Measurements from ENCODE around the gene PAWR. TPM values are rescaled to one million over a fixed set of nuclear protein-coding genes. Genes with fewer than 3 reads are reported as not detected.
A peak's percentile ranks its signal among the peaks of the same experiment; 100 is the strongest.

The PAWR gene
- total and polyA plus RNA-seq, 10 of the 15 experiments (the other 5 are each of a cell fraction or from before 2014, with no cell fraction given): 8.1 to 70.6 (median 24.2) TPM

DNA sequence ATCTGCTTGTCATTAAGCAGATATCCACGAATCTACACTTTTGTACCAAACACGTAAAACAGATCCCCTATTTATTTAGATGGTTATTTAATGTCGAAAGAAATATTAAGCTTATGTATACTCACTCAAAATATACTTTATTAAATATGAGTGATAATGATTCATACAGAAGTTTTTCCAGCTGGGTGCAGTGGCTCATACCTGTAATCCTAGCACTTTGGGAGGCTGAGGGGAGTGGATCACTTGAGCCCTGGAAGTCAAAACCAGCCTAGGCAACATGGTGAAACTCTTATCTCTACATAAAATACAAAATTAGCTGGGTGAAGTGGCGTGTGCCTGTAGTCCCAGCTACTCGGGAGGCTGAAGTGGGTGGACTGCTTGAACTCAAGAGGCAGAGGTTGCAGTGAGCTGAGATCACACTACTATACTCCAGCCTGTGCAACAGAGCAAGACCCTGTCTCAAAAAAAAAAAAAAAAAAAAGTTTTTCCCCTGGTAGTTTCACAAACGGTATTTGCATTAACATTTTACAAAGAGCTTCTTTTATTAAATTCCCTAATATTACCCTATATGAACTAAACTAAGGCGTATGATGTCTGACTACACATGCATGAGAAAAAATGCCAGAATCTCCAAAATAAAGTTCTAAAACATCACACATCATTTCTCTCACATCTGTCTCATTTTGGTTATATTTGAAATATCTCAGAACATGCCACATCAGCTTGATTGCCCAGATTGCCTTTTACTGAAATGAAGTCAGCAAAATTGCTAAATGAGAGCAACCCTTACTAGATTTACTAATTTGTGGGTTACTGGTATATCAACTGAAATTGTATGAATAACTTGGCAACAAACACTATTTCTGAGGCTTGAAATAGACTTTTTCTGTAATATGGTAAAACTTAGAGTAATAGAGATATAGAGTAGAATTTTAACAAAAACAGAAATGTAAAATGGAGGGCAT is 74.9 kb downstream of the PAWR start:
- peaks cover 9% of the 10 kb centered on the region for H3K4me1 ChIP-seq (ENCODE audit: control insufficient read depth, insufficient read depth, low read length)
- H3K4me2 ChIP-seq (ENCODE audit: control insufficient read depth, insufficient read depth): peak overlapping the region; percentile 27; the same call in 1 of the 2 replicates
- H3K27me3 ChIP-seq (replicated peaks in 1 of 2; ENCODE audit: control insufficient read depth in 2 of 2, insufficient read depth in 2 of 2, low read length in 1 of 2): no peaks in the 10 kb centered on the region
- H3K9me3 ChIP-seq (replicated peaks; ENCODE audit: control insufficient read depth, insufficient read depth, low read length): no peaks in the 10 kb centered on the region; the same call in 2 of the 3 replicates
- ChIA-PET POLR2A (interaction anchor here (0.6 to 4.2 kb wide), 7 partner anchors 17 to 278 kb away, joined by 3 to 29 read pairs (median 4); no protein-coding TSS in a partner anchor), CTCF (interaction anchor here (0.6 to 4.4 kb wide), 8 partner anchors 10 to 1199 kb away, joined by 3 to 27 read pairs (median 3); partner anchors contain the start of gene PAWR), SMC1A (ENCODE audit: uncharacterized antibody, unreplicated experiment) (interaction anchor here (0.8 to 5.6 kb wide), 19 partner anchors 9 to 72 kb away, joined by 3 to 55 read pairs (median 4); partner anchors contain the start of gene PAWR), RAD21 (ENCODE audit: unreplicated experiment) (interaction anchor here (0.7 to 5.5 kb wide), 9 partner anchors 14 to 1823 kb away, joined by 3 to 70 read pairs (median 3); partner anchors contain the start of gene PAWR)
- H3K36me3 ChIP-seq (ENCODE audit: control insufficient read depth in 2 of 2, insufficient read depth in 2 of 2, low read length in 1 of 2): peaks cover 5 to 7% of the 10 kb centered on the region in 2 experiments
- H3K27ac ChIP-seq (ENCODE audit: control insufficient read depth, insufficient read depth): peak overlapping the region; percentile 42
- intact Hi-C loops (cut with micrococcal nuclease; ENCODE audit: unreplicated experiment) (loop anchor here (5.0 kb wide), 1 partner anchor 71 kb away; no protein-coding TSS in a partner anchor), in situ Hi-C loops (cut with MboI) (no loop called here)
- H3K9ac ChIP-seq (ENCODE audit: control insufficient read depth, insufficient read depth, low read length): no peak overlapping the region
- 37% methylated on average over 7 of the region's 7 CpGs for WGBS (ENCODE audit: insufficient coverage, insufficient replicate concordance, low lambda C conversion rate, missing lambda C conversion rate)
- no TSS peak for BruUV-seq (replicated peaks)
- DNase-seq (ENCODE audit: low read depth, low spot score) (peak; percentile 21), FAIRE-seq (peak; percentile 49), ATAC-seq (peak; percentile 89)
- H3K79me2 ChIP-seq (ENCODE audit: control insufficient read depth, insufficient read depth, low read length): no peaks in the 10 kb centered on the region; the same call in none of the 2 replicates
- no peak overlapping the region for H3K4me3 ChIP-seq
- H4K20me1 ChIP-seq (ENCODE audit: control insufficient read depth, insufficient read depth): no peaks in the 10 kb centered on the region
- H2AFZ ChIP-seq (ENCODE audit: control insufficient read depth, low read depth, low read length): no peak overlapping the region; the same call in 1 of the 2 replicates
- TF ChIP-seq LARP7 (IDR thresholded peaks at IDR 0.05) (no peak), SREBF2 (IDR thresholded peaks at IDR 0.05; ENCODE audit: low read length) (no peak), RCOR1 (conservative IDR thresholded peaks at IDR 0.05; ENCODE audit: low read depth, low read length) (no peak), POLR2AphosphoS5 (IDR thresholded peaks at IDR 0.05; ENCODE audit: low read length) (no peak), EP300 (IDR thresholded peaks at IDR 0.05; ENCODE audit: borderline replicate concordance in 1 of 2, control insufficient read depth in 1 of 2, low read depth in 2 of 2, low read length in 2 of 2) (peak; percentile 34 to 38; a peak in 2 of 4 replicates), SIX5 (IDR thresholded peaks at IDR 0.05; ENCODE audit: low read depth, low read length, severe bottlenecking) (no peak), RELA (IDR thresholded peaks at IDR 0.05; ENCODE audit: borderline replicate concordance, partially characterized antibody) (no peak), USF2 (IDR thresholded peaks at IDR 0.05; ENCODE audit: borderline replicate concordance, low read depth, low read length) (no peak), CEBPB (IDR thresholded peaks at IDR 0.05; ENCODE audit: borderline replicate concordance in 1 of 2, low read depth in 2 of 2, low read length in 2 of 2) (no peak), SRF (IDR thresholded peaks at IDR 0.05; ENCODE audit: low read depth in 2 of 2, low read length in 2 of 2) (peak in 1 of 2 experiments; percentile 44; a peak in 1 of 4 replicates), PAX5 (IDR thresholded peaks at IDR 0.05; ENCODE audit: borderline replicate concordance, low read depth, low read length) (no peak), POU2F2 (IDR thresholded peaks at IDR 0.05; ENCODE audit: borderline replicate concordance, low read depth, low read length) (no peak), ETV6 (conservative IDR thresholded peaks at IDR 0.05 in 1 of 2, IDR thresholded peaks at IDR 0.05 in 1 of 2; ENCODE audit: borderline replicate concordance in 1 of 2, low read depth in 1 of 2) (peak in 1 of 2 experiments; percentile 24; a peak in 1 of 4 replicates), KAT2A (conservative IDR thresholded peaks at IDR 0.05; ENCODE audit: control insufficient read depth, low read depth, low read length) (no peak)
- TF ChIP-seq, protein P1, sequence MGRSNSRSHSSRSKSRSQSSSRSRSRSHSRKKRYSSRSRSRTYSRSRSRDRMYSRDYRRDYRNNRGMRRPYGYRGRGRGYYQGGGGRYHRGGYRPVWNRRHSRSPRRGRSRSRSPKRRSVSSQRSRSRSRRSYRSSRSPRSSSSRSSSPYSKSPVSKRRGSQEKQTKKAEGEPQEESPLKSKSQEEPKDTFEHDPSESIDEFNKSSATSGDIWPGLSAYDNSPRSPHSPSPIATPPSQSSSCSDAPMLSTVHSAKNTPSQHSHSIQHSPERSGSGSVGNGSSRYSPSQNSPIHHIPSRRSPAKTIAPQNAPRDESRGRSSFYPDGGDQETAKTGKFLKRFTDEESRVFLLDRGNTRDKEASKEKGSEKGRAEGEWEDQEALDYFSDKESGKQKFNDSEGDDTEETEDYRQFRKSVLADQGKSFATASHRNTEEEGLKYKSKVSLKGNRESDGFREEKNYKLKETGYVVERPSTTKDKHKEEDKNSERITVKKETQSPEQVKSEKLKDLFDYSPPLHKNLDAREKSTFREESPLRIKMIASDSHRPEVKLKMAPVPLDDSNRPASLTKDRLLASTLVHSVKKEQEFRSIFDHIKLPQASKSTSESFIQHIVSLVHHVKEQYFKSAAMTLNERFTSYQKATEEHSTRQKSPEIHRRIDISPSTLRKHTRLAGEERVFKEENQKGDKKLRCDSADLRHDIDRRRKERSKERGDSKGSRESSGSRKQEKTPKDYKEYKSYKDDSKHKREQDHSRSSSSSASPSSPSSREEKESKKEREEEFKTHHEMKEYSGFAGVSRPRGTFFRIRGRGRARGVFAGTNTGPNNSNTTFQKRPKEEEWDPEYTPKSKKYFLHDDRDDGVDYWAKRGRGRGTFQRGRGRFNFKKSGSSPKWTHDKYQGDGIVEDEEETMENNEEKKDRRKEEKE (IDR thresholded peaks at IDR 0.05): no peak
- TF ChIP-seq, protein P2, sequence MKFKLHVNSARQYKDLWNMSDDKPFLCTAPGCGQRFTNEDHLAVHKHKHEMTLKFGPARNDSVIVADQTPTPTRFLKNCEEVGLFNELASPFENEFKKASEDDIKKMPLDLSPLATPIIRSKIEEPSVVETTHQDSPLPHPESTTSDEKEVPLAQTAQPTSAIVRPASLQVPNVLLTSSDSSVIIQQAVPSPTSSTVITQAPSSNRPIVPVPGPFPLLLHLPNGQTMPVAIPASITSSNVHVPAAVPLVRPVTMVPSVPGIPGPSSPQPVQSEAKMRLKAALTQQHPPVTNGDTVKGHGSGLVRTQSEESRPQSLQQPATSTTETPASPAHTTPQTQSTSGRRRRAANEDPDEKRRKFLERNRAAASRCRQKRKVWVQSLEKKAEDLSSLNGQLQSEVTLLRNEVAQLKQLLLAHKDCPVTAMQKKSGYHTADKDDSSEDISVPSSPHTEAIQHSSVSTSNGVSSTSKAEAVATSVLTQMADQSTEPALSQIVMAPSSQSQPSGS (IDR thresholded peaks at IDR 0.05; ENCODE audit: low read length): peak; percentile 81
